Nephron progenitor cell (in vitro differentiated cells): ENCODE results near the gene PTRH1.

Experiments used
- DNase-seq: peaks from one replicate; pipeline ENCODE4 v3.0.0; 2021
- H3K27ac Mint-ChIP-seq: 2 replicates; pipeline ENCODE4 v1.8.0; 2021; ENCODE audit warnings: mild to moderate bottlenecking, moderate library complexity, mixed read lengths
- H3K27me3 Mint-ChIP-seq: 2 replicates; pipeline ENCODE4 v1.8.0; 2021; ENCODE audit warnings: mild to moderate bottlenecking, low read depth, mixed read lengths; ENCODE audit not compliant: poor library complexity
- H3K36me3 Mint-ChIP-seq: 2 replicates; pipeline ENCODE4 v1.8.0; 2021; ENCODE audit warnings: low read depth, mixed read lengths
- H3K4me1 Mint-ChIP-seq: 2 replicates; pipeline ENCODE4 v1.8.0; 2021; ENCODE audit warnings: mixed read lengths
- H3K4me3 Mint-ChIP-seq: 2 replicates; pipeline ENCODE4 v1.8.0; 2021; ENCODE audit warnings: mild to moderate bottlenecking, moderate library complexity, mixed read lengths
- H3K9me3 Mint-ChIP-seq: 2 replicates; pipeline ENCODE4 v1.8.0; 2021; ENCODE audit warnings: mild to moderate bottlenecking, moderate library complexity, mixed read lengths
- CTCF ChIP-seq: fragments of 200-600 bp; sonication (generic); IDR thresholded peaks from 2 replicates; pipeline ENCODE4 v1.5.0; 2021; ENCODE audit warnings: antibody characterized with exemption

Gene PTRH1

DNA sequence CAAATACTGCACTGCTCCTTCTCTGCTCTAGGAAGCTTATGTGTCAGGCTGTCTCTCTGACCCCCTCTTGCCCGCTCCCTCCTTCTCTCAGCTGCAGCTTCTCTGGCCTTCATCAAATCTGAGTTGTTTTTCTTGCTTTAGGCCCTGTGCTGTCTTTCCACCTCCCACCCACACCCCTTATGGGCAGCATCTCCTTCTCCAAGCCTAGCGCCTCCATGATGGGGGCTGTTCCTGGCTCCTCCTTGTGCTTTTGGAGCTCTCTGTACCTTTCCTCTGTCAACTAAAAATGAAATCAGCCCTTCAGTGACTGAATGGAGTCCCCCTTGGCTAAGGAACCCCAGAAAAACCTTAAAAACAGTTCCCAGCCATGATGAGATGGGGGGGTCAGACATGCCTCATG is 15.3 kb downstream of the PTRH1 start:
- no peaks in the 10 kb centered on the region for H3K36me3 Mint-ChIP-seq
- DNase-seq: no peak
- TF ChIP-seq CTCF: no peak
- H3K9me3 Mint-ChIP-seq: no peaks in the 10 kb centered on the region
- H3K4me1 Mint-ChIP-seq: peaks cover 52% of the 10 kb centered on the region
- H3K27ac Mint-ChIP-seq: peak overlapping the region; percentile 84
- peak overlapping the region; percentile 4 for H3K4me3 Mint-ChIP-seq
- peaks cover 5% of the 10 kb centered on the region for H3K27me3 Mint-ChIP-seq

DNA sequence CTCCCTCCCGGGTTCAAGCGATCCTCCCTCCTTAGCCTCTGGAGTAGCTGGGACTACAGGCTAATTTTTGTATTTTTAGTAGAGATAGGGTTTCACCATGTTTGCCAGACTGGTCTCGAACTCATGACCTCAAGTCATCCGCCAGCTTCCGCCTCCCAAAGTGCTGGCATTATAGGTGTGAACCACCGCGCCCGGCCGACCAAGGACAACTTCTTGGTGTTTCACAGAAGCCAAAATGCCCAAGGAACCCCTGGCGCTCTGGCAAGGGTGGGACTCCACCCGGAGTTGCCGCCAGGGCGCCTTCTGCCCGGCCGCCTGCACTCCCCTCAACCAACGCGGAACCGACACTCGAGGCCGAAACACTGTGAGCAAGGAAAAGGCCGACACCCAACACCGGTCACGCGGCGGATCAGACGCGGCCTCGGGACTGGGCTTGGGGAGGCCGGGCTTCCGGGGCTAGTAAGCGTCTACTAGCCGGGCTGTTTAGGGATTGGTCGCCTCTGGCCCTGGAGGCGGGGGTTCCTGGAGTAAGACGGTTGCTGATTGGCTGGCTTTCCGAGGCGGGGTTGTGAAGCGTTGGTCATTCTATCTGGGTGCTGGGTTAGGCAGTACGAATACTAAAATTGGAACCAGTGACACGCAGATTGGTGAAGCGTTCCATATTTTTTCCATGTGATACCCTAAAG is 16.3 kb downstream of the PTRH1 start:
- Mint-ChIP-seq H3K36me3 (peaks cover 4% of the 10 kb centered on the region), H3K27ac (no peak overlapping the region), H3K4me1 (peaks cover 42% of the 10 kb centered on the region), H3K27me3 (peaks cover 5% of the 10 kb centered on the region), H3K9me3 (no peaks in the 10 kb centered on the region), H3K4me3 (peak overlapping the region; percentile 56)
- TF ChIP-seq CTCF: no peak
- peak; percentile 88 for DNase-seq

- no peak overlapping the region for H3K4me3 Mint-ChIP-seq
- no peak for DNase-seq
- peaks cover 36% of the 10 kb centered on the region for H3K4me1 Mint-ChIP-seq
- no peaks in the 10 kb centered on the region for H3K9me3 Mint-ChIP-seq
- no peak overlapping the region for H3K27ac Mint-ChIP-seq
- peaks cover 5% of the 10 kb centered on the region for H3K27me3 Mint-ChIP-seq
- no peak for TF ChIP-seq CTCF
- peaks cover 5% of the 10 kb centered on the region for H3K36me3 Mint-ChIP-seq
These were observed 17.1 kb downstream of the PTRH1 start for GRCh38 chr9:127698386-127698785.

DNA sequence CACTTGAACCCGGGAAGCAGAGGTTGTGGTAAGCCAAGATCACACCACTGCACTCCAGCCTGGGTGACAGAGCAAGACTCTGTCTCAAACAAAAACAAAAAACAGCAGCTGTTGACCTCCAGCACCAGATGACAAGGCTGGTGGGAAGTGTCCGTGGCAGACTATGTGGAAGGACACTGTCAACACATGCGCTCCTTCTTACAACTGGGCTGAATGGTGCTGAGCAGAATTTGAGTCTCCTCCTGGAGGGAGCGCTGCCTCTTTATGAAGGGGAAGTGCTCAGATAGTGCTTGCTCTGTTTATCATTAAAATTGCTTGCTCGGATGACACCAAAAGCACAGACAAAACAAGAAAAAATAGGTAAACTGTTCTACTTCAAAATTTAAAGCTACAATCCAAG is 17.9 kb downstream of the PTRH1 start:
- no peak for DNase-seq
- TF ChIP-seq CTCF: no peak
- H3K36me3 Mint-ChIP-seq: peaks cover 5% of the 10 kb centered on the region
- H3K9me3 Mint-ChIP-seq: no peaks in the 10 kb centered on the region
- no peak overlapping the region for H3K4me3 Mint-ChIP-seq
- H3K27me3 Mint-ChIP-seq: peaks cover 8% of the 10 kb centered on the region
- peaks cover 31% of the 10 kb centered on the region for H3K4me1 Mint-ChIP-seq
- no peak overlapping the region for H3K27ac Mint-ChIP-seq

DNA sequence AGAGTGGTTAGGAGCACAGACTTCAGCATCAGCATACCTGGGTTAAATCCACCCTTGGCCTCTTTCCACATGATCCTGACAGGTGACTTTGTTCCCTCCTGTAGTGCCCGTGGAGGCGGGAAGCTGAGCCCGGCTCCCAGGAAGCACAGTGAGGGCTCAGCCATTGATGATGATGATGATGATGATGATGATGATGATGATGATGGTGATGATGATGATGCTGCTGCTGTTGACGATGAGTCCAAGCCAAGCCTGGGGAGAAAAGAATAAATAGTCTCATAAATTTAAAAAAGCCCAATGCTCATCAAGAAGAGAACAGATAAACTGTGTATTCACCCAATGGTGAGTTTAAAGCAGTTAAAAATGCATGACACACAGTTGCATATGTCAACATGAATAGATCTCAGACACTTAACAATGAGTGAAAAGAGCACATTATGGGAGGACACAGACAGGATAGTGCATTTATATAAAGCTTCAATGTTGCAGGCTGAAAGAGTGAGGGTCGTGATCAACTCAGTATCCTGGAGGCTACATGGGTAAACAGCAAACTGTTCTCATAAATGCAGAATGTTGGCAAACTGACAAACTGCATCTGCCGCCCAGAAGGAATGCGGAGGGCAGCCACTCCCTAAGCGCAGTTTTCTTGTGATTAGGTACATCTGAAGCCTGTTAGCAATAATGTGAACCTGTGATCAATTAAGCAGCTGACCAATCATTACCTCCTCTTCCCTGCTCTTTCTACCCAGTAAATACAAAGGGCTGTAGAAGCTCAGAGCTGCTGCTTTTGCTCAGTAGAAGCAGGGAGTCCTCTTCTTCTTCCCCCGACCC is 20.4 kb downstream of the PTRH1 start:
- TF ChIP-seq CTCF: no peak
- no peak overlapping the region for H3K4me3 Mint-ChIP-seq
- H3K4me1 Mint-ChIP-seq: peaks cover 26% of the 10 kb centered on the region
- H3K27me3 Mint-ChIP-seq: peaks cover 3% of the 10 kb centered on the region
- no peak overlapping the region for H3K27ac Mint-ChIP-seq
- peaks cover 25% of the 10 kb centered on the region for H3K36me3 Mint-ChIP-seq
- DNase-seq: no peak
- H3K9me3 Mint-ChIP-seq: peaks cover 2% of the 10 kb centered on the region
